HG03354 (cell line): ENCODE measurements around the gene SLC26A11.
"Not testable (repeated sequence)": the region's sequence is repeated elsewhere in the genome, so short reads cannot be mapped to it uniquely, and the experiment has no call there.

ENCODE experiments used
- ATAC-seq: cut with Tn5 transposase; IDR thresholded peaks from one replicate; pipeline ENCODE4 v1.9.1; 2021; ENCODE audit warnings: mild to moderate bottlenecking; ENCODE audit not compliant: unreplicated experiment, poor library complexity, severe bottlenecking

Gene SLC26A11

DNA sequence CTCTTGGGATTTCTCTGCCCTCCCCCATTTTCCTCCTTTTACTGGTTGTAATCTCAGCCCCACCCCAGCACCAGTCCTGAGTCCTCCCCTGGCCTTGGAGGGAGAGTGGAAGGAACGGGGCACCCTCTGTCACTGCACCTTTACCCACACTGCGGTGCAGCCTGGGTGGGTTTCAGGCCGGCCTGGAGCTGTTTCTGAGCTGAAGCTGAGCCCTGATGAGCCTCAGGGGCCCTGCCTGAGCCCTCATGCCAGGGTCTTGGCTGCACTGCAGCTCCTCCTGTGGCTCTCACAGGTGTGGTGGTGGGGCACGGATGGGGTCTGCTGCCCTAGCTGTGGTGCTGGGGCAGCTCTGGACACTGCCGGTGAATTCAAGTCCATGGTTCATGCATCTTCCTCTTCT, 74.9 kb downstream of the SLC26A11 start:
- no peak for ATAC-seq

DNA sequence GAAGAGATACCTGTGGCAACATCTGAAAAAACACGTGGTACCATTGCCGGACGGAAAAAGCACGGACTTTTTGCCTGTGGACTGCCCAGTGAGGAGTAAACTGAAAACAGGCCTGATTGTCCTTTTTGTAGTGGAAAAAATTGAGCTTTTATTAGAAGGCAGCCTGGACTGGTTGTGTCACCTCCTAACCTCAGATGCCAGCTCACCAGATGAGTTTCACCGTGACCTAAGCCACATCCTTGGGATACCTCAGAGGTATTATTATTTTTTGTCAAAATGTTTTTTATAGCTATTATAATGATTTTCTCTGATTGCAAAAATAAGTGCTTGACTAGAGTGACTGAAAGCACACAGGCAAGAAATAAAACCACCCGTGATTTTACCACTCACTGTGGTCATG, 75.3 kb downstream of the SLC26A11 start:
- no peak for ATAC-seq

DNA sequence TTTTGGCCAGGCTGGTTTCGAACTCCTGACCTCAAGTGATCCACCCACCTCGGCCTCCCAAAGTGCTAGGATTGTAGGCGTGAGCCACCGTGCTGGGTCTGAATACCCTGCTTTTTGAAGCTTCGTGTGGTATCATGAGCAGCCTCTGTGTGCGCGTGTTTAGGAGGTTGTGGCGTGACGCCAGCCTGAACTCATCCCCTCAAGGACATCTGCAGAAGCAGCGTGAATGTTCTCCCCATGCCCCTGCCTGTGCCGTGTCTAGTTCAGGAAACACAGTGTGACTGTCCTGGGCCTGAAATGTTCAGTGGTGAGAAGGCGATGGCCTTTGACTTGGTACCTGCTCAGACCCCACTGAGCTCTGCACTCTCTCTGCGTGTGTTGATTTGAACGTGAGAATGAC, 76.0 kb downstream of the SLC26A11 start:
- ATAC-seq, result no peak

DNA sequence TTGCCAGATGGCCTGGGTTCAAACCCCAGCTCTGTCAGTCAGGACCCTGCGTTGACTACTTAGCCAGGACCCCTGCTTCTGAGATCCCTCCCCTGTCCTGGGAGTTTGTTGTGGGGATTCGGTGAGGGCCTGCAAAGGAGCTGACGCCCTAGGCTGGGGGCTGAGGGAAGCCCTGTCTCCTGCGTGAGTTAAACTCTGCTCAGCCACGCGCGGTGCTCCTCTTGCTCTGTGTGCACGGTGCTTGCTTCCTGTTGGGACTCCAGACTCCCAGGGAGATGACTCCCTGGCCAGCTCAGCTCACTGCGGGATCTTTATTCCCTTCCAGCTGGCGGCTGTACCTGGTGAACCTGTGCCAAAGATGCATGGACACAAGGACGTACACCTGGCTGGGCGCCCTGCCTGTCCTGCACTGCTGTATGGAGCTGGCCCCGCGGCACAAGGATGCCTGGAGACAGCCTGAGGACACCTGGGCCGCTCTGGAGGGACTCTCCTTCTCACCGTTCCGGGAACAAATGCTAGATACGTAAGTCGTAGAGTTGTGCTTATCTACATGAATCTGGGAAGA, 77.9 kb downstream of the SLC26A11 start:
- no peak for ATAC-seq

DNA sequence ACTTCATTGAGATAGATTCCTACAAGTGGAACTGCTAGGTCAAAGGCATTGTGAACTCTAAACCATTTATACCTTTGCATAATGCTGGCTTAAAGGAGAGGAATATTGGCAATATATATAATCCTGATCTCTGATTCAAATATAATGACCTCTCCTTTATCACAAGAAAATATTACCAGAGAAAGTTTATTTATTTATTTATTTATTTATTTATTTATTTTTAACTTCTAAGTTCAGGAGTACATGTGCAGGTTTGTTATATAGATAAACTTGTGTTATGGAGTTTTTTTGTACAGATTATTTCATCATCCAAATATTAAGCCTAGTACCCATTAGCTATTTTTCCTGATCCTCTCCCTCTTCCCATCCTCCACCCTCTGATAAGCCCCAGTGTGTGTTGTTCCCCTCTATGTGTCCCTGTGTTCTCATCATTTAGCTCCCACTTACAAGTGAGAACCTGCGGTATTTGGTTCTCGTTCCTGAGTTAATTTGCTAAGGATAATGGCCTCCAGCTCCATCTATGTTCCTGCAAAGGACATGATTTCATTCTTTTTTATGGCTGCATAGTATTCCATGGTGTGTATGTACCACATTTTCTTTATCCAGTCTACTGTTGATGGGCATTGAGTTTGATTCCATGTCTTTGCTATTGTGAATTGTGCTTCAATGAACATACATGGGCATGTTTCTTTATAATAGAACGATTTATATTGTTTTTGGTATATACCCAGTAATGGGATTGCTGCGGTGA, 79.3 kb downstream of the SLC26A11 start:
- not testable (repeated sequence) for ATAC-seq

GRCh38 chr17:80300756-80301155, 80.5 kb downstream of the SLC26A11 start:
- not testable (repeated sequence) for ATAC-seq
